Activated naive CD8-positive, alpha-beta T cell (primary cell): Measurements from ENCODE around the gene KREMEN1.

ENCODE experiments used
- H3K27ac Mint-ChIP-seq: one replicate; pipeline ENCODE4 v1.8.0; 2021; ENCODE audit warnings: mixed read lengths
- H3K27me3 Mint-ChIP-seq: one replicate; pipeline ENCODE4 v1.8.0; 2021; ENCODE audit warnings: mixed read lengths
- H3K36me3 Mint-ChIP-seq: one replicate; pipeline ENCODE4 v1.8.0; 2021; ENCODE audit warnings: mixed read lengths
- H3K4me1 Mint-ChIP-seq: one replicate; pipeline ENCODE4 v1.8.0; 2021; ENCODE audit warnings: low read depth, mixed read lengths
- H3K4me3 Mint-ChIP-seq: one replicate; pipeline ENCODE4 v1.8.0; 2021; ENCODE audit warnings: mild to moderate bottlenecking, mixed read lengths
- H3K9me3 Mint-ChIP-seq: one replicate; pipeline ENCODE4 v1.8.0; 2021; ENCODE audit warnings: low read depth, mixed read lengths

The KREMEN1 gene

DNA sequence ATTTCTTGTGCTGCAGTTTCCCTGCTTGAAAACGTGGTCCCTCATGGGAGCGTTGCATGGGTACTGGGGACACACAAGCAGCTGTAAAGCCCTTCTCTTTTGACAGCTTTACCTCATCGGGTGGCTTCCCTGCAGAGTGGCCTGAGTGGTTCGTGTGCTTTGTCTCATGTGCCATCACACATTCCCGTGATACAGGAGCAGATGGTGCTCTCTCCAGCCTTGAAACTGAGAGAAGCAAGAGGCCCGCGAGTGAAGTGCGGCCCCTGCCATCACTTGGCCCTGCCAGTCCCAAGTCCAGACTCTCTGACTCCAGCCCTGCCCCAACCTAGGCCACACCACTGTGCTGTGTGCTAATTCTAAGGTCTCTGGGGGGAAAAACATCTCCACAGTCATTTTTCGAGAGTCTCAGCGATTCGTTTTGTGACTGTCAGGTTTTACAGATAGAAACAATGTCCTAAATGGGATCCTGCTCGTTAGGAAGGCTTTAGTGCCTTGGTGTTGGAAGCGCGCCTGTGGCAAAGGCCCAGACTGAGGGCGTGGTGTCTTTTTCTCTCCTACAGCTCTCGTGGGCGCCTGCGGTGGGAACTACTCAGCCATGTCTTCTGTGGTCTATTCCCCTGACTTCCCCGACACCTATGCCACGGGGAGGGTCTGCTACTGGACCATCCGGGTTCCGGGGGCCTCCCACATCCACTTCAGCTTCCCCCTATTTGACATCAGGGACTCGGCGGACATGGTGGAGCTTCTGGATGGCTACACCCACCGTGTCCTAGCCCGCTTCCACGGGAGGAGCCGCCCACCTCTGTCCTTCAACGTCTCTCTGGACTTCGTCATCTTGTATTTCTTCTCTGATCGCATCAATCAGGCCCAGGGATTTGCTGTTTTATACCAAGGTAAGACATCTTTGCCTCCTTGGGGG, 64.2 kb downstream of the KREMEN1 start:
- peaks cover 5% of the 10 kb centered on the region for H3K36me3 Mint-ChIP-seq
- H3K9me3 Mint-ChIP-seq: peaks cover 3% of the 10 kb centered on the region
- H3K4me1 Mint-ChIP-seq: no peaks in the 10 kb centered on the region
- H3K27me3 Mint-ChIP-seq: peaks cover 10% of the 10 kb centered on the region
- H3K4me3 Mint-ChIP-seq: no peak overlapping the region
- no peak overlapping the region for H3K27ac Mint-ChIP-seq

DNA sequence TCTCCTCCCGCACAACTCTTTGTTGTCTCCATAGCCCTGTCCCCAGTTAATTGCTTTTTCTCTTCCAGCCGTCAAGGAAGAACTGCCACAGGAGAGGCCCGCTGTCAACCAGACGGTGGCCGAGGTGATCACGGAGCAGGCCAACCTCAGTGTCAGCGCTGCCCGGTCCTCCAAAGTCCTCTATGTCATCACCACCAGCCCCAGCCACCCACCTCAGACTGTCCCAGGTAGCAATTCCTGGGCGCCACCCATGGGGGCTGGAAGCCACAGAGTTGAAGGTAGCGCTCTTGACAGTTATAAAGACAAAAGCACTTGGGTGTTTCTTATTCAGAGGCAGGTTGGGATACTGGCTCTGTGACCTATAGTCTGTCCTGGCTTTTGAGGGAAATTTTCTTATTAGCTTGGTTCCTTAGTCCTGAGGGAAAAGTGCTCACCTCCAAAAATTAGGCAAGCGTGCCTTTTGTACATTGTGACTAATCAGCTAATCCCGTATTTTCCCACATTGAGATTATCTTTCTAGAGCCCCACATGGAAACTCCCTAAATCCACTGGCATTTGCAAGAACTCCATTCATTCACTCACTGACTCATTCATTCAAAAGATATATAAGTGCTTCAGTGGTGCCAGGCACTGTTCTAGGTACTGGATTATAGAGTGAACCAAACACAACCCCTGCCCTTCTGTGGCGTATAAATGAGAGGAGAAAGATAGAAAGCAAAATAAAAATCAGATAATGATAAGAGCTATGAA, 65.9 kb downstream of the KREMEN1 start:
- H3K4me3 Mint-ChIP-seq: no peak overlapping the region
- H3K27ac Mint-ChIP-seq: no peak overlapping the region
- H3K36me3 Mint-ChIP-seq: peaks cover 4% of the 10 kb centered on the region
- H3K27me3 Mint-ChIP-seq: peaks cover 7% of the 10 kb centered on the region
- peaks cover 3% of the 10 kb centered on the region for H3K9me3 Mint-ChIP-seq
- no peaks in the 10 kb centered on the region for H3K4me1 Mint-ChIP-seq

DNA sequence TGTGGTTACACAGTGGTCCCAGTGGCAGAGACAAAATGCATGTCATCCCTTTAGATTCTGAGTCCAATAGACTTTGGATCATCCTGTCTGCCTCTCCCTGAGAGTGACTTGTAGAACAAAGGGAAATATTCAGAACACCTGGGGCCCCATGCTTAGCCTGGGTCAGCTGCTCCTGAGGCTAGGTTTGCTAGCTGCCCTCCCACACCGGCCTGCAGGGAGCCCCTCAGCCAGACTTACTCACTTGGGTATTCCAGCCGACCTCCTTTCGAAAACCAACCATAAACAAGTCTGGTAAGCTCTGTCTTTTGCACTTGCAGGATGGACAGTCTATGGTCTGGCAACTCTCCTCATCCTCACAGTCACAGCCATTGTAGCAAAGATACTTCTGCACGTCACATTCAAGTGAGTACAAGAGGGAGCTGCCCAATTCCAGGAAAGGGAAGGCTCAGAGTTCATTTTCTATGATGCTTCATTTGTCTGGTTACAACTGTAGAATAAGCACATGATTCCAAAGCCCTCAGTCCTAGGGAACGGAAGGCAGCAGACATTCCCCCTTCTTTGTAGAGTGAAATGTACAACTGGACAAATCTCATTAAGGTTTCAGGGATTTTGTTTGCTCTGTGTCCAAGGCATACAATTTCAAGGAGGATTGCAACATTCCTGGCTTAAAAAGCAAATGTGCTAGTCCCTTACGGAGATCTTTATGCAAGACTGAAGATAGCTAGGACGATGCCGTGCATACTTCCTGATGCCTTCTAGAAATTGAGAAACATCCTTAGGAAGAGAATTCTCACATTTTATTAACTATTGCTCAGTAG, 67.3 kb downstream of the KREMEN1 start:
- Mint-ChIP-seq H3K27ac (no peak overlapping the region), H3K4me1 (no peaks in the 10 kb centered on the region), H3K27me3 (peaks cover 3% of the 10 kb centered on the region), H3K9me3 (no peaks in the 10 kb centered on the region), H3K36me3 (no peaks in the 10 kb centered on the region), H3K4me3 (no peak overlapping the region)

DNA sequence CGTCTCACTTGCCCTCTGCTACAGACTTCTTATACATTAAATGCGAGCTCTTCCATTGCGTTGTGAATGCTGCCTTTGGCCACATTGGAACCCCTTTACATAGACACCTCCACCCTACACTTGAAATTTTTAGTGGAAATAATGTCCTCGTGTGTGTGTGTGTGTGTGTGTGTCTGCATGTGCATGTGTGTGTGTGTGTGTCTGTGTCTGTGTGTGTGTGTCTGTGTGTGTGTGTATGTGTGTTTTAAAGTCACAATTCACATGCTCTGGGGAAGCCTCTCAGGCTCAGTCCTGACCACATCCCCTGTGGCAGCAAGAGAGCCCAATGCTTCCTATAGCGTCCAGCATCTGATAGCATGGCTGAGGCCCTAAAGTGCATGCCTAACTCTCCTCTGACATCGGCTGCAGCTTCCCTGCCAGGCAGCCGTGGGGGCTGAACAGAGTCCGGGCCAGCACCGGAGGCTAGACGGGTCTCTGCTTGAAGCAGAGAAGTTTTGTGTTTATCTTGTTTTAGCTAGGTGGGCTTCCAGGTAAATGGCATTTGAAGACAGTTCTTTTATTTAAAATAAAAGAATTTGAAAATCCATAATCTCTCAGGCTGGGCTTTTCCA, 68.3 kb downstream of the KREMEN1 start:
- H3K27me3 Mint-ChIP-seq: peaks cover 2% of the 10 kb centered on the region
- no peaks in the 10 kb centered on the region for H3K9me3 Mint-ChIP-seq
- H3K4me1 Mint-ChIP-seq: no peaks in the 10 kb centered on the region

DNA sequence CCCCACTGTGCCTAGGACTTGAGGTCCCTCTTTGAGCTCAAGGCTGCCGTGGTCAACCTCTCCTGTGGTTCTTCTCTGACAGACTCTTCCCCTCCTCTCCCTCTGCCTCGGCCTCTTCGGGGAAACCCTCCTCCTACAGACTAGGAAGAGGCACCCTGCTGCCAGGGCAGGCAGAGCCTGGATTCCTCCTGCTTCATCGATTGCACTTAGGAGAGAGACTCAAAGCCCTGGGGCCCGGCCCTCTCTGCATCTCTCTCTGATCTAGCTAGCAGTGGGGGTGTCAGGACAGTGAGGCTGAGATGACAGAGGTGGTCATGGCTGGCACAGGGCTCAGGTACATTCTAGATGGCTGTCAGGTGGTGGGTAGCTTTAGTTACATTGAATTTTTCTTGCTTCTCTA, 69.3 kb downstream of the KREMEN1 start:
- Mint-ChIP-seq H3K36me3 (no peaks in the 10 kb centered on the region), H3K27me3 (no peaks in the 10 kb centered on the region), H3K4me1 (no peaks in the 10 kb centered on the region), H3K27ac (no peak overlapping the region), H3K4me3 (no peak overlapping the region), H3K9me3 (no peaks in the 10 kb centered on the region)

More for the DNA sequence above, 68.3 kb downstream of the KREMEN1 start:
- Mint-ChIP-seq H3K4me3 (no peak overlapping the region), H3K27ac (no peak overlapping the region), H3K36me3 (no peaks in the 10 kb centered on the region)

DNA sequence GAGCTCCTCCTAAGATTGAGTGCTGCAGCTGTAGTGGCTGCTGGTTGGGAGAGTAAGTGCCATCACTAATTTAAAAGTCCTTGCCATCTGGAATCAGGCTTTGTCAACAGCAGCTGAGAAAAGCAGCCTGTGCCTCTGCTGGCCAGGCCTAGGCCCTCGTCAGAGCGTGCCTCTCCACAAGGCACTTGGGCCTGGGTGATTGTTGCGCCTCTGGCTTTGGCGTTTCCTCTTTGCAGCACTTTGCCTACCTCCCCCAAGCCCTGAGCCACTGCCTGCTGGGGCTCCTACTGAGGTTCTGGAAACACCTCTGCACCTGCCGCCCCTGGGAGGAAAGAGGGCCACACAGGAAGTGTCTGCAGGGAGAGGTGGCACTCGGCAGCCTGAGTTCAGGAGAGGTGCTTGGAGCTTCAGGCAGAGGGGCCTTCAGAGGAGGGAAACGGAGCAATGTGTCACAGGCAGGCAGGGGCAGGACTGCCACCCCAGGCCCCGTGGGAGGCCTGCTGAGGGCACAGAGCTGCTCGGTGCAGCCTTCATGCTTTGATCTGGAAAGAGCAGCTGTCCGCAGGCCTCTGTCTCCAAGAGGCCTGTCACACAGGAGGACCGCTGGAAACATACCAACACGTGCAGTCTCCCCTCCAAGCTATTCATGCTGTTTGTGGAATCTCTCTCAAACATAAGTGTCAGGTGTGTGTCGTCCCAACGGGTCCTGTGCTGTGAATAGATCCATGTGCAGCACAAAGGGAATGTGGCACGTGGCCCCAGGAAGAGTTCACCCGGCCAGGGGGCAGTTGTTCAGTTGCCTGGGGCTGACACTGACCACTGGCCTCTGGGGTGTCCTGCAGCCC, 71.3 kb downstream of the KREMEN1 start:
- H3K36me3 Mint-ChIP-seq: no peaks in the 10 kb centered on the region

DNA sequence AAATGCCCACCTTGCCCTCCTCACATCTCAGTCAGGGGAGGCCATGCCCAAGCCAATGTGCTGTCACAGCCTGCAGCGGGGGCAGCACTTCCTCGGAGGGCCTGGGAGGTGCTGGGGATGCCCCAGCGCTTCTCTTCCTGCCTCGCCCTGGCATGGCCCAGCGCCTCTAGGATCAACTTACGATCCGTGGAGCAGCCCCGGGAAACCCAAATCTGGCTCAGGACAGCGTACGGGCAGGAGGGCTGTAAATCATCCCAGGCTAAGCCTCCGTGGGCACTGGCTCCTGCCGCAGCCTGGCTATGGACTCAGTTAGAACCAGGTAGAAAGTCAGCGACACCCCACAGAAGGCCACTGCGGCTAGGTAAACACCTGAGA, 71.9 kb downstream of the KREMEN1 start:
- Mint-ChIP-seq H3K36me3 (no peaks in the 10 kb centered on the region), H3K9me3 (no peaks in the 10 kb centered on the region), H3K4me1 (no peaks in the 10 kb centered on the region), H3K27me3 (no peaks in the 10 kb centered on the region), H3K27ac (no peak overlapping the region), H3K4me3 (no peak overlapping the region)

More for the DNA sequence above, 71.3 kb downstream of the KREMEN1 start:
- Mint-ChIP-seq H3K9me3 (no peaks in the 10 kb centered on the region), H3K4me3 (no peak overlapping the region), H3K4me1 (no peaks in the 10 kb centered on the region), H3K27ac (no peak overlapping the region), H3K27me3 (no peaks in the 10 kb centered on the region)

DNA sequence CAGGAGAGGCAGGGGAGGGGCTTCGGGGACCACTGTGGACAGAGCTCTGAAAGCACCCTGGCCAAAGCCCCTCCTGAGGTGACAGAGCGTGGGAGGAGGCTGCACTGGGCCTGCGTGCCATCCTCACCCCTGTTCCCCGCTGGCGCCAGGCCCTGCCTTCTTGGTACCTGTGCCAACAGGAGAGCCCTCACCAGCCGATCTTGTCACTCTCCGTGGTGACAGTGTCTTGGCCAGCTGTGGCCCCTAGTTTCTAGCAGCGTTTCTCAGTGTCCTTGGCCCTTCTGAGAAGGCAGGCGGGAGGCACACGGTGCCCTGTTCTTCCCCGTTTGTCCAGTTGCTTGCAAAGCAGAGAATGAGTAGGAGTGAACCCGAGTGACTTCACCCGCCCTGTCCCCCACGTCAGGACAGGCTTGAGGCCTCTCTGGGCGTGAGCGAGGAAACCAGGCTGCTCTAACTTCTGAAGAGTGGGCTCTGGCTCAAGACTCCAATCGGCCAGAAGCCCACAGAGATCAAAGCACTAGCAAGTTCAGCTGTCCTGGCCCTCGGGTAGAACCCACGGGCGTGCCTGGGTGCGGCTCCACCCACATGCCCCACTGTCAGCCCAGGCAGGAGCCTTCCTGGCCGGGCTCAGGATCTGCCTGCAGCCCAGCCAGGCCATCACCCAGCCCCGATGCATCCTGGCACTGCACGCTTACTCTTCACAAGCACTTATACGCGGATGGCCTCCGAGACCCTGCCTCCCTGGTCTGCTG, 72.7 kb downstream of the KREMEN1 start:
- H3K36me3 Mint-ChIP-seq: no peaks in the 10 kb centered on the region
- H3K27ac Mint-ChIP-seq: no peak overlapping the region
- no peaks in the 10 kb centered on the region for H3K9me3 Mint-ChIP-seq
- no peaks in the 10 kb centered on the region for H3K27me3 Mint-ChIP-seq
- H3K4me1 Mint-ChIP-seq: no peaks in the 10 kb centered on the region
- H3K4me3 Mint-ChIP-seq: no peak overlapping the region

DNA sequence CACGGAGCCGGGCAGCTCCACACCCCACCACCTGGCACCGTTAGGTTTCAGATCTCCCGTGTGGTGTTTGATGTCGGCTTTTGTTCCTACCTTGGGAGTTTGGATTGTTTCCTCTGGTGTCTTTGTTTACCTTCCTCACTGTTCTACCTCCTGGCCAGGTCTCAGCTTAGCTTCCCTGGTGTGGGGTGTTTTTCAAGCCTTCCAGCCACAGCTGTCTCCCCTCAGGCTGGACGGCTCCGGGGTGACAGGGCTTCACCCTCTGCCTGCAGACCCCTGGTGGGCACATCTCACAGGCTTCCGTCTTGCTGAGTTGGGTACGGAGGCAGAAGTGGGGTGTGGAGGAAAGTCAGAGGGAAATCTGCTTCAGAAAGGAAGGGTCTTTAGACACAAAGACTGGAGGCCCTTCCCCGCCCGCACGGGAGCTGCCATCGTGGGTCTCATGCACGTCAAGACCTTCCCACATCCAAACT, 73.3 kb downstream of the KREMEN1 start:
- Mint-ChIP-seq H3K36me3 (no peaks in the 10 kb centered on the region), H3K9me3 (no peaks in the 10 kb centered on the region), H3K4me3 (no peak overlapping the region), H3K27ac (no peak overlapping the region), H3K4me1 (no peaks in the 10 kb centered on the region), H3K27me3 (no peaks in the 10 kb centered on the region)

DNA sequence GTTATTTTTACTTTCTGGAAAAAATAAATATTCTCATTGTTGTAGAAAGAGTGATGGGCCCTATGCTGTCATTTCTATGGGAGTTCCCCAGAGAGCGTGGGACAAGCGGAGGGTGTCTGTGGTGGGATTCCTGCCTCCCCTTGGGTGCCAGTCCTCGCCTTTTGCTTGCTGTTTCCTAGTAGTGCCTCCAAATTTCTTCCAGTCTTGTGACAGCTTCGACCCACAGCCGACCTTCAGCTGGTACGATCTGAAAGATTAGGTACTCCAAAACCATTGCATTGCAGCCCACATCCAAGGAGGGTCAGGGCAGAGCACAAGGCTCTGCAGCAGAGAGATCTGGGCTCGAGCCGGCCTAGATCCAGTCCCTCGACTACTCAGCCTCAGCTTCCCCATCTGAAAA, 73.9 kb downstream of the KREMEN1 start:
- H3K27me3 Mint-ChIP-seq: no peaks in the 10 kb centered on the region
- H3K4me3 Mint-ChIP-seq: no peak overlapping the region
- H3K9me3 Mint-ChIP-seq: no peaks in the 10 kb centered on the region
- H3K36me3 Mint-ChIP-seq: no peaks in the 10 kb centered on the region
- H3K27ac Mint-ChIP-seq: no peak overlapping the region
- no peaks in the 10 kb centered on the region for H3K4me1 Mint-ChIP-seq

DNA sequence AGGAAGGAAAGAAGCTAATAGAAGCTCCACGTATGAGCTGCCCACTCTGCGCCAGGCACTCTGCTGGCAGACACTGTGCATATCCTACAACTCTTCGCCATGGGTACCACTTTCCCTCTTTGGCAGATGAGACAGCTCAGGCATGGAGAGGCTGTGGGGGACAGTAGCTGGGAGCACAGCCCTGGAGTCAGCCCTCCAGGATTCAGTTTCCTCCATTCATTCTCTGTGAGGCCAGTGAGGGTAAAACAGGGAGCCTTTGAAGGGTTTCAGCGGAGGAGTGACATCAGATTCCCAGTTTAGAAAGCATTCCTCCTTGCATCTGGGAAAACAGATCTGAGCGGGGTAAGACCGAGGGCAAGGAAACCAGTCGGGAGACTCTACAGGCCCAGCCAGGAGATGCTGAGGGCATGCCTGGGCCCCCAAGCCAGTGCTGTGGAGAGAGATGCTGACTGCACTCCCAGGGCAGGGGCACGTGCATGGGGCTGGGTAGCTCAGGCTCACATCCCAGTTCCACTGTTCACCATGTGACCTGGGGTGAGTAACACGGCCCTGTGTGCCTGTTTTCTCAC, 74.6 kb downstream of the KREMEN1 start:
- no peak overlapping the region for H3K27ac Mint-ChIP-seq
- H3K27me3 Mint-ChIP-seq: peaks cover 2% of the 10 kb centered on the region
- no peak overlapping the region for H3K4me3 Mint-ChIP-seq

DNA sequence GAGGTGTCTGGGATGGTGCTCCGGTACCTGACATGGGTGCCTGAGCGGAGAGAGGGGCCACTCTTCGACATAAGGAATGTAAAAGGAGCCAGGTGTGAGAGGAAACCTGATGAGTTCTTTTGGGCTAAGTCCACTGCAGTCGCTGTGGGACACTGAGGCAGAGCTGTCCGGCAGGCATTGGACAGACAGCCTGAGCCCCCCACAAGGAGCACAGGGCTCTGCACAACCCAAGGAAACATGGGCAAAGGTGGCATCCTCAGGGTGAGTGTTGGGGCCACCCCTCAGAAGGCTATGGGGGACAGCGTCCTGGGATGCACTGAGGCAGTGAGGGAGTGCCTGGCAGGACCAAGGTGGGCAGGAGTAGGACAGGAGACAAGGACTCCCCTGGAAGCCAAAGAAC, 75.2 kb downstream of the KREMEN1 start:
- H3K9me3 Mint-ChIP-seq: no peaks in the 10 kb centered on the region
- H3K27ac Mint-ChIP-seq: no peak overlapping the region
- no peaks in the 10 kb centered on the region for H3K4me1 Mint-ChIP-seq
- no peaks in the 10 kb centered on the region for H3K36me3 Mint-ChIP-seq
- no peak overlapping the region for H3K4me3 Mint-ChIP-seq
- peaks cover 4% of the 10 kb centered on the region for H3K27me3 Mint-ChIP-seq

More for the DNA sequence above, 74.6 kb downstream of the KREMEN1 start:
- Mint-ChIP-seq H3K4me1 (no peaks in the 10 kb centered on the region), H3K9me3 (no peaks in the 10 kb centered on the region), H3K36me3 (no peaks in the 10 kb centered on the region)

DNA sequence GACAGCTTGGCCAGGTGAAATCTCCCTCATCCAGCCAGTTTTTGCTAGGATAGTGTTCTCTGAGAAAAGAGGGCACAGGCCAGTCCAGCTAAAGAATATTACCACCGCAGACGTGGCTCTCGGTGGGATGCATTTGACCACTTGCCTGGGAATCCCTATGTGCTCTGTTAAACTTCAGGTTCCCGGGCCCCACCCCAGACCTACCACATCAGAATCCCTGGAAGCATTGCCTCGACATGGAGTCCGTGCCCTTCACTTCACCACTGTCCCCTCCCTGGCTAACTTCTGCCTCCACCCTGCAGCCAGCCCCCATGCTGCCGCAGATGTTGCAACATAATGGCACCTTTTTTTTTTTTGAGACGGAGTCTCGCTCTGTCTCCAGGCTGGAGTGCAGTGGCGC, 76.0 kb downstream of the KREMEN1 start:
- Mint-ChIP-seq H3K4me1 (peaks cover 1% of the 10 kb centered on the region), H3K27ac (no peak overlapping the region), H3K36me3 (no peaks in the 10 kb centered on the region), H3K27me3 (peaks cover 5% of the 10 kb centered on the region), H3K4me3 (no peak overlapping the region), H3K9me3 (no peaks in the 10 kb centered on the region)
